HCT116 (cell line): ENCODE data around the gene UNC5C. TPM values are rescaled to one million over a fixed set of nuclear protein-coding genes. Genes with fewer than 3 reads are reported as not detected.

ENCODE experiments used
- ATAC-seq: fragments of 200-7000 bp; cut with Tn5 transposase; 2 replicates; pipeline ENCODE4 v1.9.1; 2020; ENCODE audit warnings: mild to moderate bottlenecking, moderate library complexity
- BruUV-seq: library from RNA; stranded (reverse); fragments of 400-500 nt; replicated peaks from 2 replicates; lab custom pipeline; 2021; lab: Mats Ljungman, UMichigan
- CTCF ChIA-PET: fragments of 300-600 bp; sonication (Branson Sonifier 250); formaldehyde crosslinking; loops from one replicate; lab custom pipeline; 2021; ENCODE audit warnings: antibody characterized with exemption; lab: Charles Lee
- POLR2A ChIA-PET: fragments of 300-600, 350-600 bp; sonication (Branson Sonifier 250); formaldehyde crosslinking; loops from one replicate; lab custom pipeline; 2021; ENCODE audit warnings: antibody characterized with exemption; lab: Charles Lee
- RAD21 ChIA-PET, 2 experiments: fragments of 300-600 bp; sonication (Branson Sonifier 250); formaldehyde crosslinking; loops; one replicate each; lab custom pipeline; 2023; ENCODE audit warnings: low total read pairs in 2 of 2; ENCODE audit not compliant: uncharacterized antibody in 2 of 2, unreplicated experiment in 2 of 2, low non-redundant PET in 1 of 2; lab: Charles Lee
- DNase-seq: peaks from one replicate; pipeline ENCODE4 v3.0.0-alpha.2; 2010; ENCODE audit warnings: low read depth, low spot score
- H2AFZ ChIP-seq: fragments of 200-600 bp; shearing (Covaris generic), sonication (generic); 2 replicates; pipeline ENCODE4 v1.6.1; 2017; ENCODE audit warnings: low read depth, mixed run types, mixed read lengths, antibody characterized with exemption, low read length; ENCODE audit not compliant: poor library complexity, severe bottlenecking
- H3K27ac ChIP-seq: 2 replicates; pipeline ENCODE4 v1.5.1; 2012; ENCODE audit warnings: low read depth, low read length
- H3K27me3 ChIP-seq: fragments of 200-600 bp; sonication (generic); 2 replicates; pipeline ENCODE4 v1.6.1; 2016; ENCODE audit warnings: mixed run types, low read length, mixed read lengths; ENCODE audit not compliant: insufficient read depth
- H3K36me3 ChIP-seq, 2 experiments: fragments of 200-500 bp in 1 of 2; fragments of 200-600 bp in 1 of 2; sonication (Bioruptor generic) in 1 of 2; sonication (generic) in 1 of 2; 2 replicates each; pipeline versions ENCODE4 v1.5.1 to v1.6.1; 2014 to 2016; ENCODE audit warnings: low read length in 2 of 2, inconsistent platforms in 1 of 2, mixed read lengths in 1 of 2, mixed run types in 1 of 2; ENCODE audit not compliant: insufficient read depth in 2 of 2, control insufficient read depth in 1 of 2
- H3K4me1 ChIP-seq, 2 experiments: fragments of 200-600 bp in 1 of 2; sonication (generic) in 1 of 2; 2 replicates each; pipeline versions ENCODE4 v1.5.1 to v1.6.1; 2012 to 2017; ENCODE audit warnings: low read length in 2 of 2, inconsistent platforms in 1 of 2, mild to moderate bottlenecking in 1 of 2, mixed read lengths in 1 of 2, mixed run types in 1 of 2, moderate library complexity in 1 of 2; ENCODE audit not compliant: insufficient read depth in 2 of 2, control insufficient read depth in 1 of 2
- H3K4me2 ChIP-seq: fragments of 200-600 bp; sonication (generic); 2 replicates; pipeline ENCODE4 v1.6.1; 2017; ENCODE audit warnings: mixed run types, low read length, mixed read lengths
- H3K4me3 ChIP-seq, 2 experiments: fragments of 200-600 bp in 1 of 2; sonication (generic) in 1 of 2; replicated peaks in 1 of 2; 2 replicates each; pipeline ENCODE4 v1.5.1; 2011 to 2016; ENCODE audit warnings: low read length in 2 of 2, control low read depth in 1 of 2, low read depth in 1 of 2, mild to moderate bottlenecking in 1 of 2, mixed read lengths in 1 of 2, mixed run types in 1 of 2
- H3K79me2 ChIP-seq: fragments of 200-600 bp; sonication (generic); 2 replicates; pipeline ENCODE4 v1.6.1; 2017; ENCODE audit warnings: mild to moderate bottlenecking, mixed run types, low read length, moderate library complexity, mixed read lengths; ENCODE audit not compliant: insufficient read depth
- H3K9ac ChIP-seq: fragments of 200-600 bp; sonication (generic); 2 replicates; pipeline ENCODE4 v1.6.1; 2016; ENCODE audit warnings: low read length, mixed read lengths
- H3K9me2 ChIP-seq: fragments of 200-600 bp; sonication (generic), shearing (Covaris generic); 2 replicates; pipeline ENCODE4 v1.6.1; 2017; ENCODE audit warnings: mixed run types, mild to moderate bottlenecking, moderate library complexity; ENCODE audit not compliant: insufficient read depth
- H3K9me3 ChIP-seq, 2 experiments: fragments of 200-500 bp in 1 of 2; fragments of 200-600 bp in 1 of 2; sonication (Bioruptor generic) in 1 of 2; sonication (generic) in 1 of 2; 2 replicates each; pipeline ENCODE4 v1.6.1; 2014 to 2017; ENCODE audit warnings: low read length in 2 of 2, mixed read lengths in 2 of 2, inconsistent platforms in 1 of 2, low read depth in 1 of 2, mild to moderate bottlenecking in 1 of 2, mixed run types in 1 of 2, moderate library complexity in 1 of 2; ENCODE audit not compliant: control insufficient read depth in 1 of 2, insufficient read depth in 1 of 2
- H4K20me1 ChIP-seq: fragments of 200-600 bp; sonication (generic), shearing (Covaris generic); 2 replicates; pipeline ENCODE4 v1.6.1; 2017; ENCODE audit warnings: mixed run types, mild to moderate bottlenecking, moderate library complexity; ENCODE audit not compliant: insufficient read depth
- CEBPB ChIP-seq: IDR thresholded peaks from 2 replicates; pipeline ENCODE4 v1.6.1; 2012; ENCODE audit warnings: low read depth
- EZH2phosphoT487 ChIP-seq: fragments of 200-600 bp; IDR thresholded peaks from 2 replicates; pipeline ENCODE4 v1.6.1; 2018; ENCODE audit warnings: antibody characterized with exemption, borderline replicate concordance
- FOSL1 ChIP-seq: IDR thresholded peaks from 2 replicates; pipeline ENCODE4 v1.6.1; 2012; ENCODE audit warnings: low read depth
- JUND ChIP-seq: IDR thresholded peaks from 2 replicates; pipeline ENCODE4 v1.6.1; 2012
- POLR2AphosphoS5 ChIP-seq: IDR thresholded peaks from 2 replicates; pipeline ENCODE4 v1.6.1; 2011; ENCODE audit warnings: mild to moderate bottlenecking, low read depth, low read length, moderate library complexity
- SIN3A ChIP-seq: IDR thresholded peaks from 2 replicates; pipeline ENCODE4 v1.6.1; 2012; ENCODE audit warnings: low read depth
- SP1 ChIP-seq: IDR thresholded peaks from 2 replicates; pipeline ENCODE4 v1.6.1; 2012; ENCODE audit warnings: low read depth
- TCF7L2 ChIP-seq: IDR thresholded peaks from 2 replicates; pipeline ENCODE4 v1.7.0; 2011; ENCODE audit warnings: borderline replicate concordance, inconsistent platforms; ENCODE audit not compliant: insufficient read depth, insufficient read length; ENCODE audit errors: extremely low read depth
- ZNF274 ChIP-seq: fragments of 200-500 bp; sonication (Bioruptor generic); IDR thresholded peaks from 2 replicates; pipeline ENCODE4 v1.6.1; 2014; ENCODE audit warnings: mild to moderate bottlenecking, low read depth, low read length, inconsistent platforms
- intact Hi-C: fragments of 100-400 bp; cut with micrococcal nuclease; formaldehyde crosslinking; loops from 2 replicates; pipeline ENCODE4 v1.10.0; 2022
- total RNA-seq: library from RNA; stranded (reverse); gene quantifications from one replicate; pipeline ENCODE4 v1.2.1, GENCODE V29; 2021; ENCODE audit not compliant: unreplicated experiment
- TF ChIP-seq, protein P1 (sequence below), 3 experiments: fragments of 200-600 bp in 1 of 3; sonication (generic) in 1 of 3; IDR thresholded peaks in 2 of 3; conservative IDR thresholded peaks in 1 of 3; 2 replicates each; pipeline ENCODE4 v1.5.1; 2012 to 2017; ENCODE audit warnings: low read depth in 2 of 3, low read length in 2 of 3, antibody characterized with exemption in 1 of 3, borderline replicate concordance in 1 of 3, control low read depth in 1 of 3, mild to moderate bottlenecking in 1 of 3, mixed read lengths in 1 of 3, mixed run types in 1 of 3, moderate library complexity in 1 of 3; ENCODE audit not compliant: insufficient read depth in 1 of 3
- TF ChIP-seq, protein P2 (sequence below): IDR thresholded peaks from 2 replicates; pipeline ENCODE4 v1.6.1; 2012
- TF ChIP-seq, protein P3 (sequence below): IDR thresholded peaks from 2 replicates; pipeline ENCODE4 v1.6.1; 2011; ENCODE audit warnings: mild to moderate bottlenecking, low read length, moderate library complexity; ENCODE audit not compliant: insufficient replicate concordance; ENCODE audit errors: extremely low read depth
- TF ChIP-seq, protein P4 (sequence below): IDR thresholded peaks from 2 replicates; pipeline ENCODE4 v1.6.1; 2012

Gene UNC5C
- total RNA-seq, 1 experiment from 2014 or later = not detected

DNA sequence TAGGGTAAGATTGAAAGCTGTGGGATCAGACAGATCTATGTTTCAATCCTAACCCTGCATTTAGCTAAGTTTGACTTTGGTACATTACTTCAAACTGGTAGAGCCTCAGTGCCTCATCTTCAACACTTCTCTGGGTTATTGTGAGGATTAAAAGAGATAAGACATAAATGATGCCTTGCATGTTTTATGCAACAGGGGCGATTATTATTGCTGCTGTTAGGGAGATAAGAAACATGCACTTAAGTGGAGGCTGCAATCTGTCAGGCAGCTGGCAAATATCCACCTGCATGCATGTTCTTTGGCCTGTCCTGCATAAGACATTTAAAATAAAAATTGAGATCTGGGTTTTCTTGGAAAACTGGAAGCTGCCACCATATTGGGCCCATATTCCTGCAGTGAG lies 24.6 kb downstream of the UNC5C start (continued):
- TF ChIP-seq, protein P1, sequence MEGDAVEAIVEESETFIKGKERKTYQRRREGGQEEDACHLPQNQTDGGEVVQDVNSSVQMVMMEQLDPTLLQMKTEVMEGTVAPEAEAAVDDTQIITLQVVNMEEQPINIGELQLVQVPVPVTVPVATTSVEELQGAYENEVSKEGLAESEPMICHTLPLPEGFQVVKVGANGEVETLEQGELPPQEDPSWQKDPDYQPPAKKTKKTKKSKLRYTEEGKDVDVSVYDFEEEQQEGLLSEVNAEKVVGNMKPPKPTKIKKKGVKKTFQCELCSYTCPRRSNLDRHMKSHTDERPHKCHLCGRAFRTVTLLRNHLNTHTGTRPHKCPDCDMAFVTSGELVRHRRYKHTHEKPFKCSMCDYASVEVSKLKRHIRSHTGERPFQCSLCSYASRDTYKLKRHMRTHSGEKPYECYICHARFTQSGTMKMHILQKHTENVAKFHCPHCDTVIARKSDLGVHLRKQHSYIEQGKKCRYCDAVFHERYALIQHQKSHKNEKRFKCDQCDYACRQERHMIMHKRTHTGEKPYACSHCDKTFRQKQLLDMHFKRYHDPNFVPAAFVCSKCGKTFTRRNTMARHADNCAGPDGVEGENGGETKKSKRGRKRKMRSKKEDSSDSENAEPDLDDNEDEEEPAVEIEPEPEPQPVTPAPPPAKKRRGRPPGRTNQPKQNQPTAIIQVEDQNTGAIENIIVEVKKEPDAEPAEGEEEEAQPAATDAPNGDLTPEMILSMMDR (IDR thresholded peaks at IDR 0.05 in 2 of 3, conservative IDR thresholded peaks at IDR 0.05 in 1 of 3; ENCODE audit: borderline replicate concordance in 1 of 3, insufficient read depth in 1 of 3, low read depth in 2 of 3, low read length in 2 of 3) = no peak
- TF ChIP-seq SIN3A (no peak), POLR2AphosphoS5 (no peak), TCF7L2 (no peak)

DNA sequence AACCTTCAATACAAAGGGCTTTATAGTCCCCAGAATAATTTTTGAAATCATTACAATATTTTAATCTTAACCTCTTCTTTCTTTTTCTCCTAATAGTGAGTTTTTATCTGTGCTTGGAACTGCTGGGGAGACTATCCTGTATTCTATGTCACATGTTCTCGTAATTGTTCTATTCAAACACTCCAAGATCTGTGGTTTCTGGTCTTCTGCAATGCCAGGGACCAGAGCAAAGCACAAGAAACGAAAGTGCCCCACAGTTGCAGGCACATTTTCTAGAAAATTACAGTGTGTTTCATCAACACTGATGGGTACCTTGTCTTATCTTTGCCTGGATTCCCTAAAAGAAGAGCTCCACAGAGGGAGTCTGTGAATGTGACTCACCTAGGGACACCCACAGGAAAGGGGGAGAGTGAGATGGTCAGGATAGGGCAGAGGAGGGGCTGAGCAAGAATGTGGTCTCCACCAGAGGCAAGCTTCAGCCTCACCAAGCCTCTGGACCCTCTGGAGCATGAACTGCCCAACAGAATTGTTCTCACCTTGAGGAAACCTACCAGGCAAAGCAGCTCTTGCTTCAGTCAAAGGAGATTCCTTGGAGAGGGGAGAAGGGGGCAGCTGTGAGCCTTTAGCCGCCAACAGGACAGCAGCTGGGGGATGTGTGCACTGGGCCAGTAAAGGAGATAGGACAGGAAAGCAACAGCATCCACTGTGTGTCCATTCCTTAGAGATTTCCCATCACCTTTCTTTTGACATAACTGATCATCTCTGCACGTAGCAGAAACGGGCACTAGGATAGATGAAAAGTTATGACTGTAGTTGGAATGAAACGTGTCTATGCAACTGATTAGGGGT lies 25.9 kb downstream of the UNC5C start:
- Histone ChIP-seq H3K9me3 (no peaks in the 10 kb centered on the region), H3K4me1 (no peaks in the 10 kb centered on the region), H4K20me1 (no peaks in the 10 kb centered on the region), H3K27ac (no peak overlapping the region), H3K79me2 (no peaks in the 10 kb centered on the region), H3K27me3 (no peaks in the 10 kb centered on the region), H3K4me2 (no peak overlapping the region), H3K4me3 (no peak overlapping the region), H3K36me3 (no peaks in the 10 kb centered on the region), H2AFZ (no peak overlapping the region), H3K9me2 (no peaks in the 10 kb centered on the region), H3K9ac (no peak overlapping the region)
- POLR2A ChIA-PET = no interaction called here
- no peak for DNase-seq
- RAD21 ChIA-PET = no interaction called here
- CTCF ChIA-PET = interaction anchor here (1.4 kb wide), 1 partner anchor 12 kb away, joined by 4 read pairs; no protein-coding TSS in a partner anchor
- no TSS peak for BruUV-seq
- no peak for ATAC-seq
- intact Hi-C loops = no loop called here
- TF ChIP-seq FOSL1 = no peak
- no peak for TF ChIP-seq ZNF274
- TF ChIP-seq, protein P2, sequence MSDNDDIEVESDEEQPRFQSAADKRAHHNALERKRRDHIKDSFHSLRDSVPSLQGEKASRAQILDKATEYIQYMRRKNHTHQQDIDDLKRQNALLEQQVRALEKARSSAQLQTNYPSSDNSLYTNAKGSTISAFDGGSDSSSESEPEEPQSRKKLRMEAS = no peak
- TF ChIP-seq JUND = no peak
- no peak for TF ChIP-seq EZH2phosphoT487
- TF ChIP-seq SIN3A = no peak
- TF ChIP-seq, protein P3, sequence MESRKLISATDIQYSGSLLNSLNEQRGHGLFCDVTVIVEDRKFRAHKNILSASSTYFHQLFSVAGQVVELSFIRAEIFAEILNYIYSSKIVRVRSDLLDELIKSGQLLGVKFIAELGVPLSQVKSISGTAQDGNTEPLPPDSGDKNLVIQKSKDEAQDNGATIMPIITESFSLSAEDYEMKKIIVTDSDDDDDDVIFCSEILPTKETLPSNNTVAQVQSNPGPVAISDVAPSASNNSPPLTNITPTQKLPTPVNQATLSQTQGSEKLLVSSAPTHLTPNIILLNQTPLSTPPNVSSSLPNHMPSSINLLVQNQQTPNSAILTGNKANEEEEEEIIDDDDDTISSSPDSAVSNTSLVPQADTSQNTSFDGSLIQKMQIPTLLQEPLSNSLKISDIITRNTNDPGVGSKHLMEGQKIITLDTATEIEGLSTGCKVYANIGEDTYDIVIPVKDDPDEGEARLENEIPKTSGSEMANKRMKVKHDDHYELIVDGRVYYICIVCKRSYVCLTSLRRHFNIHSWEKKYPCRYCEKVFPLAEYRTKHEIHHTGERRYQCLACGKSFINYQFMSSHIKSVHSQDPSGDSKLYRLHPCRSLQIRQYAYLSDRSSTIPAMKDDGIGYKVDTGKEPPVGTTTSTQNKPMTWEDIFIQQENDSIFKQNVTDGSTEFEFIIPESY = no peak
- TF ChIP-seq, protein P1 (IDR thresholded peaks at IDR 0.05 in 2 of 3, conservative IDR thresholded peaks at IDR 0.05 in 1 of 3; ENCODE audit: borderline replicate concordance in 1 of 3, insufficient read depth in 1 of 3, low read depth in 2 of 3, low read length in 2 of 3) = no peak
- TF ChIP-seq CEBPB = no peak
- no peak for TF ChIP-seq POLR2AphosphoS5
- TF ChIP-seq SP1 = no peak
- TF ChIP-seq, protein P4, sequence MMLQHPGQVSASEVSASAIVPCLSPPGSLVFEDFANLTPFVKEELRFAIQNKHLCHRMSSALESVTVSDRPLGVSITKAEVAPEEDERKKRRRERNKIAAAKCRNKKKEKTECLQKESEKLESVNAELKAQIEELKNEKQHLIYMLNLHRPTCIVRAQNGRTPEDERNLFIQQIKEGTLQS = no peak
